Activated T-helper 9 cell treated with anti-CD3 and anti-CD28 coated beads, Interleukin-2, amount 50 U/mL, for 16 hours (primary cell): ENCODE results near the gene ELMO1.

ENCODE experiments used
- DNase-seq: peaks from one replicate; pipeline ENCODE4 v3.0.0-alpha.2; 2020; ENCODE audit warnings: low read depth

The ELMO1 gene

GRCh38 chr7:37118004-37118403 is 330.7 kb downstream of the ELMO1 start:
- no peak for DNase-seq

- no peak for DNase-seq
These were observed 331.4 kb downstream of the ELMO1 start for GRCh38 chr7:37117292-37117691.

- no peak for DNase-seq
These were observed 332.5 kb downstream of the ELMO1 start for GRCh38 chr7:37116093-37116701.

GRCh38 chr7:37113661-37114355 is 334.9 kb downstream of the ELMO1 start:
- no peak for DNase-seq

GRCh38 chr7:37112876-37113275 is 335.8 kb downstream of the ELMO1 start:
- no peak for DNase-seq

- DNase-seq = no peak
These were observed 336.4 kb downstream of the ELMO1 start for GRCh38 chr7:37112218-37112617.

GRCh38 chr7:37111459-37111858 is 337.2 kb downstream of the ELMO1 start:
- no peak for DNase-seq

- DNase-seq = no peak
These were observed 337.8 kb downstream of the ELMO1 start for GRCh38 chr7:37110660-37111424.

GRCh38 chr7:37109843-37110242 is 338.8 kb downstream of the ELMO1 start:
- no peak for DNase-seq

GRCh38 chr7:37109016-37109683 is 339.5 kb downstream of the ELMO1 start:
- DNase-seq = no peak

- DNase-seq = no peak
These were observed 340.0 kb downstream of the ELMO1 start for GRCh38 chr7:37108615-37109014.

GRCh38 chr7:37107047-37107750 is 341.5 kb downstream of the ELMO1 start:
- no peak for DNase-seq

- no peak for DNase-seq
These were observed 342.9 kb downstream of the ELMO1 start for GRCh38 chr7:37105762-37106161.

GRCh38 chr7:37104822-37105518 is 343.7 kb downstream of the ELMO1 start:
- no peak for DNase-seq

GRCh38 chr7:37102518-37103137 is 346.0 kb downstream of the ELMO1 start:
- no peak for DNase-seq

- no peak for DNase-seq
These were observed 347.8 kb downstream of the ELMO1 start for GRCh38 chr7:37100735-37101331.

GRCh38 chr7:37098762-37099161 is 349.9 kb downstream of the ELMO1 start:
- no peak for DNase-seq

- DNase-seq = no peak
These were observed 350.7 kb downstream of the ELMO1 start for GRCh38 chr7:37097983-37098382.

GRCh38 chr7:37097276-37097675 is 351.4 kb downstream of the ELMO1 start:
- no peak for DNase-seq

- no peak for DNase-seq
These were observed 352.3 kb downstream of the ELMO1 start for GRCh38 chr7:37096341-37096740.

GRCh38 chr7:37095122-37095521 is 353.5 kb downstream of the ELMO1 start:
- no peak for DNase-seq
